ENCODE measurements around the gene GOLGA6D.
"Not testable (repeated sequence)": the region's sequence is repeated elsewhere in the genome, so short reads cannot be mapped to it uniquely, and the experiment has no call there.

GOLGA6D gene

GRCh38 chr15:75274509-75275107, 8.0 kb upstream of the GOLGA6D start:
- H3K4me3 ChIP-seq (ENCODE audit: low read depth, low read length); DNase-seq (ENCODE audit: low read depth): not testable (repeated sequence)
- TF ChIP-seq CTCF (IDR thresholded peaks at IDR 0.05; ENCODE audit: control insufficient read depth, extremely low read depth, insufficient read depth), result peak; percentile 70

- not testable (repeated sequence) for H3K4me3 ChIP-seq (ENCODE audit: low read depth, low read length); DNase-seq (ENCODE audit: low read depth)
These were observed 7.0 kb upstream of the GOLGA6D start for GRCh38 chr15:75275617-75276016.

- not testable (repeated sequence) for H3K4me3 ChIP-seq (ENCODE audit: low read depth, low read length); DNase-seq (ENCODE audit: low read depth)
These were observed 4.1 kb upstream of the GOLGA6D start for GRCh38 chr15:75278497-75278896.

- not testable (repeated sequence) for H3K4me3 ChIP-seq (ENCODE audit: low read depth, low read length); DNase-seq (ENCODE audit: low read depth)
These were observed 1.5 kb downstream of the GOLGA6D start for GRCh38 chr15:75284152-75284551.

- H3K4me3 ChIP-seq (ENCODE audit: low read depth, low read length); DNase-seq (ENCODE audit: low read depth): not testable (repeated sequence)
These were observed 11.0 kb downstream of the GOLGA6D start for GRCh38 chr15:75293660-75294059.

- not testable (repeated sequence) for DNase-seq (ENCODE audit: low read depth); H3K4me3 ChIP-seq (ENCODE audit: low read depth, low read length)
These were observed 16.1 kb downstream of the GOLGA6D start for GRCh38 chr15:75298541-75299310.

- DNase-seq (ENCODE audit: low read depth); H3K4me3 ChIP-seq (ENCODE audit: low read depth, low read length): not testable (repeated sequence)
- TF ChIP-seq CTCF (IDR thresholded peaks at IDR 0.05; ENCODE audit: control insufficient read depth, extremely low read depth, insufficient read depth), result peak; percentile 32
These were observed 16.7 kb downstream of the GOLGA6D start for GRCh38 chr15:75299311-75299688.

GRCh38 chr15:75300026-75300425, 17.4 kb downstream of the GOLGA6D start:
- H3K4me3 ChIP-seq (ENCODE audit: low read depth, low read length), result not testable (repeated sequence)

GRCh38 chr15:75302318-75302717, 19.7 kb downstream of the GOLGA6D start:
- DNase-seq (ENCODE audit: low read depth), result no peak
- TF ChIP-seq CTCF (IDR thresholded peaks at IDR 0.05; ENCODE audit: control insufficient read depth, extremely low read depth, insufficient read depth), result no peak
- H3K4me3 ChIP-seq (ENCODE audit: low read depth, low read length), result no peak overlapping the region

More at GRCh38 chr15:75300026-75300425, 17.4 kb downstream of the GOLGA6D start:
- not testable (repeated sequence) for DNase-seq (ENCODE audit: low read depth)

- not testable (repeated sequence) for DNase-seq (ENCODE audit: low read depth)
These were observed 20.1 kb downstream of the GOLGA6D start for GRCh38 chr15:75302753-75303152.

GRCh38 chr15:75306188-75306587, 23.6 kb downstream of the GOLGA6D start:
- no peak for TF ChIP-seq CTCF (IDR thresholded peaks at IDR 0.05; ENCODE audit: control insufficient read depth, extremely low read depth, insufficient read depth)
- H3K4me3 ChIP-seq (ENCODE audit: low read depth, low read length), result no peak overlapping the region
- DNase-seq (ENCODE audit: low read depth), result no peak

More at GRCh38 chr15:75302753-75303152, 20.1 kb downstream of the GOLGA6D start:
- not testable (repeated sequence) for H3K4me3 ChIP-seq (ENCODE audit: low read depth, low read length)

All from LNCaP clone FGC (cell line).